ENCODE measurements around the gene CRLF3.
"Not testable (repeated sequence)": the region's sequence is repeated elsewhere in the genome, so short reads cannot be mapped to it uniquely, and the experiment has no call there.

Gene CRLF3

GRCh38 chr17:30753291-30753690, 71.2 kb downstream of the CRLF3 start:
- POLR2A ChIA-PET; H3K9me3 ChIP-seq (ENCODE audit: control insufficient read depth, insufficient read depth, low read depth, low read length); CTCF ChIA-PET; H3K4me1 ChIP-seq (ENCODE audit: control insufficient read depth, insufficient read depth, low read length); H3K27ac ChIP-seq (ENCODE audit: extremely low read depth, low read depth, low read length); H3K4me3 ChIP-seq (ENCODE audit: low read depth, low read length): not testable (repeated sequence)
- peak; percentile 41; the same call in 1 of the 2 replicates for TF ChIP-seq ZNF394 (tag by site-specific recombination; IDR thresholded peaks at IDR 0.05; ENCODE audit: borderline replicate concordance)
- peaks cover 65 to 72% of the 10 kb centered on the region in 2 experiments for H3K36me3 ChIP-seq (ENCODE audit: control insufficient read depth in 2 of 2, insufficient read depth in 1 of 2, low read length in 2 of 2)

DNA sequence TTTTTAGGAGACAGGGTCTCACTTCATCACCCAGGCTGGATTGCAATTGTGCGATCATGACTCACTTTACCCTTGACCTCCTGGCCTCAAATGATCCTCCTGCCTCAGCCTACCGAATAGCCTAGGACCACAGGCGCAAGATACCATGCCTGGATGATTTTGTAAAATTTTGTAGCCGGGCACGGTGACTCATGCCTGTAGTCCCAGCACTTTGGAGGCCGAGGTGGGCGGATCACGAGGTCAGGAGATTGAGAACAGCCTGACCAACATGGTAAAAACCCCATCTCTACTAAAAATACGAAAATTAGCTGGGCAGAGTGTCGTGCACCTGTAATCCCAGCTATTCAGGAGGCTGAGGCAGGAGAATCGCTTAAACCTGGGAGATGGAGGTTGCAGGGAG, 73.5 kb downstream of the CRLF3 start:
- POLR2A ChIA-PET; CTCF ChIA-PET; H3K4me1 ChIP-seq (ENCODE audit: control insufficient read depth, insufficient read depth, low read length); H3K9me3 ChIP-seq (ENCODE audit: control insufficient read depth, insufficient read depth, low read depth, low read length); H3K4me3 ChIP-seq (ENCODE audit: low read depth, low read length); H3K27ac ChIP-seq (ENCODE audit: extremely low read depth, low read depth, low read length): not testable (repeated sequence)
- peaks cover 60 to 74% of the 10 kb centered on the region in 2 experiments for H3K36me3 ChIP-seq (ENCODE audit: control insufficient read depth in 2 of 2, insufficient read depth in 1 of 2, low read length in 2 of 2)

DNA sequence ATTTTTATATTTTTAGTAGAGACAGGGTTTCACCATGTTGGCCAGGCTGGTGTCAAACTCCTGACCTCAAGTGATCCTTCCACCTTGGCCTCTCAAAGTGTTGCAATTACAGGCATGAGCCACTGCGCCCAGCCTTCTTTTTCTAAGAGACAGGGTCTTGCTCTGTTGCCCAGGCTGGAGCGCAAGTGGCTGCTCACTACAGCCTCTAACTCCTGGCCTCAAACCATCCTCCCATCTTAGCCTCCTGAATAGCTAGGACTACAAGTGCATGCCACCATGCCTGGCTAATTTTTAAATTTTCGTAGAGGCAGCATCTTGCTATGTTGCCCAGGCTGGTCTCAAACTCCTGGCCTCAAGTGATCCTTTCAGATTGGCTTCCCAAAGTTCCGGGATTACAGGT, 76.9 kb downstream of the CRLF3 start:
- H3K4me3 ChIP-seq (ENCODE audit: low read depth, low read length); H3K9me3 ChIP-seq (ENCODE audit: control insufficient read depth, insufficient read depth, low read depth, low read length); H3K4me1 ChIP-seq (ENCODE audit: control insufficient read depth, insufficient read depth, low read length); POLR2A ChIA-PET; H3K27ac ChIP-seq (ENCODE audit: extremely low read depth, low read depth, low read length): not testable (repeated sequence)
- TF ChIP-seq ZNF121 (tag by site-specific recombination; IDR thresholded peaks at IDR 0.05) = peak; percentile 76; the same call in 1 of the 2 replicates
- CTCF ChIA-PET = interaction anchor here (0.6 kb wide), 1 partner anchor 628 kb away, joined by 3 read pairs; no protein-coding TSS in a partner anchor
- peaks cover 47 to 72% of the 10 kb centered on the region in 2 experiments; a peak in 2 of 3 replicates for H3K36me3 ChIP-seq (ENCODE audit: control insufficient read depth in 2 of 2, insufficient read depth in 1 of 2, low read length in 2 of 2)

- H3K4me3 ChIP-seq (ENCODE audit: low read depth, low read length); H3K27ac ChIP-seq (ENCODE audit: extremely low read depth, low read depth, low read length); H3K4me1 ChIP-seq (ENCODE audit: control insufficient read depth, insufficient read depth, low read length); H3K9me3 ChIP-seq (ENCODE audit: control insufficient read depth, insufficient read depth, low read depth, low read length); CTCF ChIA-PET: not testable (repeated sequence)
- H3K36me3 ChIP-seq (ENCODE audit: control insufficient read depth in 2 of 2, insufficient read depth in 1 of 2, low read length in 2 of 2) = peaks cover 31 to 57% of the 10 kb centered on the region in 2 experiments
- POLR2A ChIA-PET = interaction anchor here (0.5 kb wide), 1 partner anchor 45 kb away, joined by 5 read pairs; no protein-coding TSS in a partner anchor
Measured at GRCh38 chr17:30742669-30743068, 81.8 kb downstream of the CRLF3 start.

GRCh38 chr17:30736371-30736770, 88.1 kb downstream of the CRLF3 start:
- H3K4me1 ChIP-seq (ENCODE audit: control insufficient read depth, insufficient read depth, low read length); POLR2A ChIA-PET; H3K4me3 ChIP-seq (ENCODE audit: low read depth, low read length); H3K9me3 ChIP-seq (ENCODE audit: control insufficient read depth, insufficient read depth, low read depth, low read length); CTCF ChIA-PET; H3K27ac ChIP-seq (ENCODE audit: extremely low read depth, low read depth, low read length): not testable (repeated sequence)
- 0 out of 2 replicates have a peak, but pooled peaks have one; percentile 17 for TF ChIP-seq ZBTB17 (tag by site-specific recombination; IDR thresholded peaks at IDR 0.05)
- H3K36me3 ChIP-seq (ENCODE audit: control insufficient read depth in 2 of 2, insufficient read depth in 1 of 2, low read length in 2 of 2) = peaks cover 27 to 46% of the 10 kb centered on the region in 2 experiments

GRCh38 chr17:30735644-30736043, 88.8 kb downstream of the CRLF3 start:
- H3K4me1 ChIP-seq (ENCODE audit: control insufficient read depth, insufficient read depth, low read length); H3K4me3 ChIP-seq (ENCODE audit: low read depth, low read length); CTCF ChIA-PET; H3K9me3 ChIP-seq (ENCODE audit: control insufficient read depth, insufficient read depth, low read depth, low read length); H3K27ac ChIP-seq (ENCODE audit: extremely low read depth, low read depth, low read length); POLR2A ChIA-PET: not testable (repeated sequence)
- H3K36me3 ChIP-seq (ENCODE audit: control insufficient read depth in 2 of 2, insufficient read depth in 1 of 2, low read length in 2 of 2) = peaks cover 24 to 44% of the 10 kb centered on the region in 2 experiments

DNA sequence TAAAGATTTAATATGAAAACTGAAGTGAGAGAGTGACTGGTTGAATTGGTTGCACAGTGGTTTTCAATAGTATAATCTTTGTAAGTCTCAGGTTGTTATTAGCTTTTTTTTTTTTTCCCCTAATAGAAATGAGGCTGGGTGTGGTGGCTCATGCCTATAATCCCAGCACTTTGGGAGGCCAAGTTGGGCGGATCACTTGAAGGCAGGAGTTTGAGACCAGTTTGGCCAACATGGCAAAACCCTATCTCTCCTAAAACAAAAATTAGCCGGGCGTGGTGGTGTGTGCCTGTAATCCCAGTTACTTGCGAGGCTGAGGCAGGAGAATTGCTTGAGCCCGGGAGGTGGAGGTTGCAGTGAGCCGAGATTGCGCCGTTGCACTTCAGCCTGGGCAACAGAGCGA, 89.3 kb downstream of the CRLF3 start:
- peaks cover 19 to 42% of the 10 kb centered on the region in 2 experiments for H3K36me3 ChIP-seq (ENCODE audit: control insufficient read depth in 2 of 2, insufficient read depth in 1 of 2, low read length in 2 of 2)
- H3K9me3 ChIP-seq (ENCODE audit: control insufficient read depth, insufficient read depth, low read depth, low read length); H3K4me3 ChIP-seq (ENCODE audit: low read depth, low read length); H3K4me1 ChIP-seq (ENCODE audit: control insufficient read depth, insufficient read depth, low read length); CTCF ChIA-PET; H3K27ac ChIP-seq (ENCODE audit: extremely low read depth, low read depth, low read length): not testable (repeated sequence)
- POLR2A ChIA-PET = interaction anchor here (0.6 kb wide), 2 partner anchors 37 to 1149 kb away, joined by 3 read pairs; no protein-coding TSS in a partner anchor
- peak; percentile 36; the same call in 1 of the 2 replicates for TF ChIP-seq KLF1 (tag by site-specific recombination; IDR thresholded peaks at IDR 0.05)

DNA sequence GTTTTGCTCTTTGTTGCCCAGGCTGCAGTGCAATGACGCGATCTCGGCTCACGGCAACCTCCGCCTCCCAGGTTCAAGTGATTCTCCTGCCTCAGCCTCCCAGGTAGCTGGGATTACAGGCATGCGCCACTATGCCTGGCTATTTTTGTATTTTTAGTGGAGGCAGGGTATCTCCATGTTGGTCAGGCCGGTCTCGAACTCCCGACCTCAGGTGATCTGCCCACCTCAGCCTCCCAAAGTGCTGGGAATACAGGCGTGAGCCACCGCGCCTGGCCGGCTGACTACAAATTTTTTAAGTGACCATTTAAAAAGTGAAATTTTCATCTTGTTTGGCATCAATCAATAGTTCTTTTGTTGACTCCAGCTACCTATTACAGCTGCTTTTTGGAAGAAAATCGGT, 90.3 kb downstream of the CRLF3 start:
- H3K4me3 ChIP-seq (ENCODE audit: low read depth, low read length); POLR2A ChIA-PET; H3K27ac ChIP-seq (ENCODE audit: extremely low read depth, low read depth, low read length); H3K9me3 ChIP-seq (ENCODE audit: control insufficient read depth, insufficient read depth, low read depth, low read length); CTCF ChIA-PET; H3K4me1 ChIP-seq (ENCODE audit: control insufficient read depth, insufficient read depth, low read length): not testable (repeated sequence)
- H3K36me3 ChIP-seq (ENCODE audit: control insufficient read depth in 2 of 2, insufficient read depth in 1 of 2, low read length in 2 of 2) = peaks cover 18 to 37% of the 10 kb centered on the region in 2 experiments

All from HEK293 (cell line).